ENCODE data around the gene FSTL4.

- TF ChIP-seq, protein P1, sequence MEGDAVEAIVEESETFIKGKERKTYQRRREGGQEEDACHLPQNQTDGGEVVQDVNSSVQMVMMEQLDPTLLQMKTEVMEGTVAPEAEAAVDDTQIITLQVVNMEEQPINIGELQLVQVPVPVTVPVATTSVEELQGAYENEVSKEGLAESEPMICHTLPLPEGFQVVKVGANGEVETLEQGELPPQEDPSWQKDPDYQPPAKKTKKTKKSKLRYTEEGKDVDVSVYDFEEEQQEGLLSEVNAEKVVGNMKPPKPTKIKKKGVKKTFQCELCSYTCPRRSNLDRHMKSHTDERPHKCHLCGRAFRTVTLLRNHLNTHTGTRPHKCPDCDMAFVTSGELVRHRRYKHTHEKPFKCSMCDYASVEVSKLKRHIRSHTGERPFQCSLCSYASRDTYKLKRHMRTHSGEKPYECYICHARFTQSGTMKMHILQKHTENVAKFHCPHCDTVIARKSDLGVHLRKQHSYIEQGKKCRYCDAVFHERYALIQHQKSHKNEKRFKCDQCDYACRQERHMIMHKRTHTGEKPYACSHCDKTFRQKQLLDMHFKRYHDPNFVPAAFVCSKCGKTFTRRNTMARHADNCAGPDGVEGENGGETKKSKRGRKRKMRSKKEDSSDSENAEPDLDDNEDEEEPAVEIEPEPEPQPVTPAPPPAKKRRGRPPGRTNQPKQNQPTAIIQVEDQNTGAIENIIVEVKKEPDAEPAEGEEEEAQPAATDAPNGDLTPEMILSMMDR (IDR thresholded peaks at IDR 0.05) = no peak
- no peak for TF ChIP-seq POLR2A (IDR thresholded peaks at IDR 0.05)
Observed at GRCh38 chr5:133451926-133452325, 160.4 kb downstream of the FSTL4 start.

Measured in lower leg skin (tissue), 3 donors.